ENCODE measurements around the gene OR6V1.

GRCh38 chr7:143096146-143096545 is 44.0 kb downstream of the OR6V1 start:
- no peak for TF ChIP-seq CTCF (conservative IDR thresholded peaks at IDR 0.05; ENCODE audit: low read length)
- no peak for TF ChIP-seq EZH2phosphoT487 (IDR thresholded peaks at IDR 0.05; ENCODE audit: borderline replicate concordance, low read depth, low read length)
